GM12878 (cell line): ENCODE measurements around the gene NAMPT. TPM values are rescaled to one million over a fixed set of nuclear protein-coding genes. Genes with fewer than 3 reads are reported as not detected.

Source experiments
- ASH2L ChIP-seq: fragments of 300-600, 200-600 bp; sonication (generic); IDR thresholded peaks from 2 replicates; pipeline ENCODE4 v1.6.1; 2017; ENCODE audit warnings: low read depth, mild to moderate bottlenecking, borderline replicate concordance
- CBX3 ChIP-seq: fragments of 200-600 bp; sonication (generic); IDR thresholded peaks from 2 replicates; pipeline ENCODE4 v1.6.1; 2016; ENCODE audit warnings: low read depth, borderline replicate concordance
- ESRRA ChIP-seq: IDR thresholded peaks from 2 replicates; pipeline ENCODE4 v1.6.1; 2012; ENCODE audit warnings: mild to moderate bottlenecking, low read length, improper control_type of control experiment
- LARP7 ChIP-seq: fragments of 450-650 bp; IDR thresholded peaks from 2 replicates; pipeline ENCODE4 v1.6.1; 2017; ENCODE audit warnings: mild to moderate bottlenecking
- MLLT1 ChIP-seq: fragments of 450-650 bp; IDR thresholded peaks from 2 replicates; pipeline ENCODE4 v1.6.1; 2016; ENCODE audit warnings: mild to moderate bottlenecking
- MYC ChIP-seq: IDR thresholded peaks from 2 replicates; pipeline ENCODE4 v1.6.1; 2011; ENCODE audit warnings: mild to moderate bottlenecking, low read length, moderate library complexity, inconsistent platforms; ENCODE audit not compliant: insufficient read depth, insufficient replicate concordance, insufficient read length, severe bottlenecking
- NKRF ChIP-seq: fragments of 450-650 bp; conservative IDR thresholded peaks from 2 replicates; pipeline ENCODE4 v1.6.1; 2017; ENCODE audit warnings: mild to moderate bottlenecking, moderate library complexity
- RELA ChIP-seq: fragments of 450-650 bp; IDR thresholded peaks from 2 replicates; pipeline ENCODE4 v1.8.0; 2014; ENCODE audit warnings: borderline replicate concordance; ENCODE audit not compliant: partially characterized antibody
- SP1 ChIP-seq: IDR thresholded peaks from one replicate; pipeline ENCODE4 v1.6.1; 2011; ENCODE audit warnings: low read depth, low read length
- SRF ChIP-seq, 2 experiments: IDR thresholded peaks; 2 replicates each; pipeline ENCODE4 v1.6.1; 2011; ENCODE audit warnings: low read depth in 2 of 2, low read length in 2 of 2, mild to moderate bottlenecking in 1 of 2, moderate library complexity in 1 of 2
- ZNF687 ChIP-seq: fragments of 450-650 bp; IDR thresholded peaks from 2 replicates; pipeline ENCODE4 v1.6.1; 2017; ENCODE audit warnings: mild to moderate bottlenecking, moderate library complexity
- polyA plus RNA-seq, 11 experiments: library from polyadenylated mRNA; depleted of rRNA in 4 of 11; unstranded in 6 of 11; stranded (reverse) in 5 of 11; fragments of >200 nt; fragmentation: Nextera tagmentation in 4 of 11; fragmentation: Illumina TruSeq in 1 of 11; extraction: Ambion mirVana in 4 of 11; extraction: Trizol in 1 of 11; gene quantifications; 1 replicate in 1 of 11; 2 replicates in 10 of 11; pipeline versions ENCODE4 v1.2.1 to v1.2.3, GENCODE V29; 2011 to 2016; ENCODE audit warnings: inconsistent platforms in 2 of 11, missing spikeins in 2 of 11, low read depth in 1 of 11
- total RNA-seq, 4 experiments: library from RNA; depleted of rRNA in 3 of 4; stranded (reverse); fragments of >200 nt in 3 of 4; fragmentation: Illumina TruSeq in 1 of 4; extraction: Trizol in 1 of 4; gene quantifications; 2 replicates each; pipeline versions ENCODE4 v1.2.1 to v1.2.3, GENCODE V29; 2013 to 2021

The NAMPT gene
- total and polyA plus RNA-seq, 10 of the 15 experiments (the other 5 are each of a cell fraction or from before 2014, with no cell fraction given) = 28.3 to 173 (median 75.0) TPM

- TF ChIP-seq ZNF687 (no peak), RELA (peak; percentile 35), SP1 (no peak), ESRRA (no peak), ASH2L (0 out of 2 replicates have a peak, but pooled peaks have one; percentile 40), LARP7 (peak; percentile 52; the same call in 1 of the 2 replicates), SRF (IDR thresholded peaks at IDR 0.05; ENCODE audit: low read depth in 2 of 2, low read length in 2 of 2) (no peak), MYC (no peak), CBX3 (no peak), NKRF (peak; percentile 25; the same call in 1 of the 2 replicates), MLLT1 (peak; percentile 90)
These were observed 711 bp downstream of the NAMPT start (continued) for GRCh38 chr7:106283831-106284713.
